HCT116 (cell line): Measurements from ENCODE around the gene CYB5B.

Source experiments
- TCF7L2 ChIP-seq: IDR thresholded peaks from 2 replicates; pipeline ENCODE4 v1.7.0; 2011; ENCODE audit warnings: borderline replicate concordance, inconsistent platforms; ENCODE audit not compliant: insufficient read depth, insufficient read length; ENCODE audit errors: extremely low read depth
- TF ChIP-seq, protein P1 (sequence below), 3 experiments: fragments of 200-600 bp in 1 of 3; sonication (generic) in 1 of 3; IDR thresholded peaks in 2 of 3; conservative IDR thresholded peaks in 1 of 3; 2 replicates each; pipeline ENCODE4 v1.5.1; 2012 to 2017; ENCODE audit warnings: low read depth in 2 of 3, low read length in 2 of 3, antibody characterized with exemption in 1 of 3, borderline replicate concordance in 1 of 3, control low read depth in 1 of 3, mild to moderate bottlenecking in 1 of 3, mixed read lengths in 1 of 3, mixed run types in 1 of 3, moderate library complexity in 1 of 3; ENCODE audit not compliant: insufficient read depth in 1 of 3
- TF ChIP-seq, protein P2 (sequence below): IDR thresholded peaks from 2 replicates; pipeline ENCODE4 v1.6.1; 2012; ENCODE audit warnings: low read depth

DNA sequence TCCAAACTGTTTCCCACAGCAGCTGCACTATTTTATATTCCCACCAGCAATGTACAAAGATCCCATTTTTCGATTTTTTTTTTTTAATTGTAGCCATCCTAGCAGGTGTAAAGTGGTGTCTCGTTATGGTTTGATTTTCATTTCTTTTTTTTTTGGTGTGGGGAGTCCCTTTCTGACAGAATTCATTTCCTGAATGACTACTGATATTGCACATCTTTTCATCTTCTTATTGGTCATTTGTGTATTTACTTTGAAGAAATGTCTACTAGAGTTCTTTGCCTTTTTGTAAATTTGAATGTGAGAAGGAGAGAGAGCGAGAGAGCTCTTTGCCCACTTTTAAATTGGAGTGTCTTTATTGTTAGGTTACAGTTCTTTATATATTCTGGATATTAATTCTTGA, 14.0 kb downstream of the CYB5B start:
- TF ChIP-seq, protein P1, sequence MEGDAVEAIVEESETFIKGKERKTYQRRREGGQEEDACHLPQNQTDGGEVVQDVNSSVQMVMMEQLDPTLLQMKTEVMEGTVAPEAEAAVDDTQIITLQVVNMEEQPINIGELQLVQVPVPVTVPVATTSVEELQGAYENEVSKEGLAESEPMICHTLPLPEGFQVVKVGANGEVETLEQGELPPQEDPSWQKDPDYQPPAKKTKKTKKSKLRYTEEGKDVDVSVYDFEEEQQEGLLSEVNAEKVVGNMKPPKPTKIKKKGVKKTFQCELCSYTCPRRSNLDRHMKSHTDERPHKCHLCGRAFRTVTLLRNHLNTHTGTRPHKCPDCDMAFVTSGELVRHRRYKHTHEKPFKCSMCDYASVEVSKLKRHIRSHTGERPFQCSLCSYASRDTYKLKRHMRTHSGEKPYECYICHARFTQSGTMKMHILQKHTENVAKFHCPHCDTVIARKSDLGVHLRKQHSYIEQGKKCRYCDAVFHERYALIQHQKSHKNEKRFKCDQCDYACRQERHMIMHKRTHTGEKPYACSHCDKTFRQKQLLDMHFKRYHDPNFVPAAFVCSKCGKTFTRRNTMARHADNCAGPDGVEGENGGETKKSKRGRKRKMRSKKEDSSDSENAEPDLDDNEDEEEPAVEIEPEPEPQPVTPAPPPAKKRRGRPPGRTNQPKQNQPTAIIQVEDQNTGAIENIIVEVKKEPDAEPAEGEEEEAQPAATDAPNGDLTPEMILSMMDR (IDR thresholded peaks at IDR 0.05 in 2 of 3, conservative IDR thresholded peaks at IDR 0.05 in 1 of 3; ENCODE audit: borderline replicate concordance in 1 of 3, insufficient read depth in 1 of 3, low read depth in 2 of 3, low read length in 2 of 3), result no peak
- TF ChIP-seq, protein P2, sequence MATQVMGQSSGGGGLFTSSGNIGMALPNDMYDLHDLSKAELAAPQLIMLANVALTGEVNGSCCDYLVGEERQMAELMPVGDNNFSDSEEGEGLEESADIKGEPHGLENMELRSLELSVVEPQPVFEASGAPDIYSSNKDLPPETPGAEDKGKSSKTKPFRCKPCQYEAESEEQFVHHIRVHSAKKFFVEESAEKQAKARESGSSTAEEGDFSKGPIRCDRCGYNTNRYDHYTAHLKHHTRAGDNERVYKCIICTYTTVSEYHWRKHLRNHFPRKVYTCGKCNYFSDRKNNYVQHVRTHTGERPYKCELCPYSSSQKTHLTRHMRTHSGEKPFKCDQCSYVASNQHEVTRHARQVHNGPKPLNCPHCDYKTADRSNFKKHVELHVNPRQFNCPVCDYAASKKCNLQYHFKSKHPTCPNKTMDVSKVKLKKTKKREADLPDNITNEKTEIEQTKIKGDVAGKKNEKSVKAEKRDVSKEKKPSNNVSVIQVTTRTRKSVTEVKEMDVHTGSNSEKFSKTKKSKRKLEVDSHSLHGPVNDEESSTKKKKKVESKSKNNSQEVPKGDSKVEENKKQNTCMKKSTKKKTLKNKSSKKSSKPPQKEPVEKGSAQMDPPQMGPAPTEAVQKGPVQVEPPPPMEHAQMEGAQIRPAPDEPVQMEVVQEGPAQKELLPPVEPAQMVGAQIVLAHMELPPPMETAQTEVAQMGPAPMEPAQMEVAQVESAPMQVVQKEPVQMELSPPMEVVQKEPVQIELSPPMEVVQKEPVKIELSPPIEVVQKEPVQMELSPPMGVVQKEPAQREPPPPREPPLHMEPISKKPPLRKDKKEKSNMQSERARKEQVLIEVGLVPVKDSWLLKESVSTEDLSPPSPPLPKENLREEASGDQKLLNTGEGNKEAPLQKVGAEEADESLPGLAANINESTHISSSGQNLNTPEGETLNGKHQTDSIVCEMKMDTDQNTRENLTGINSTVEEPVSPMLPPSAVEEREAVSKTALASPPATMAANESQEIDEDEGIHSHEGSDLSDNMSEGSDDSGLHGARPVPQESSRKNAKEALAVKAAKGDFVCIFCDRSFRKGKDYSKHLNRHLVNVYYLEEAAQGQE, result no peak
- no peak for TF ChIP-seq TCF7L2
